GM10248 (cell line): ENCODE data around the gene L1TD1.

Experiments used
- CTCF ChIA-PET: fragments of 300-600 bp; sonication (Branson Sonifier 250); formaldehyde crosslinking; extraction: SDS; loops from one replicate; lab custom pipeline; 2021; ENCODE audit warnings: antibody characterized with exemption; lab: Yijun Ruan, JAX
- POLR2A ChIA-PET: fragments of 350-650 bp; sonication (Branson Sonifier 250); formaldehyde crosslinking; extraction: SDS; loops from one replicate; lab custom pipeline; 2020; ENCODE audit warnings: antibody characterized with exemption; lab: Yijun Ruan, JAX
- DNase-seq: peaks from one replicate; pipeline ENCODE4 v3.0.0; 2012; ENCODE audit errors: extremely low spot score
- CTCF ChIP-seq: IDR thresholded peaks from 2 replicates; pipeline ENCODE4 v1.5.1; 2012; ENCODE audit warnings: mild to moderate bottlenecking, low read depth; ENCODE audit errors: extremely low read depth, missing control alignments, control extremely low read depth

Gene L1TD1

GRCh38 chr1:62185677-62186076 lies 9.0 kb upstream of the L1TD1 start:
- CTCF ChIA-PET, result interaction anchor here (3.2 kb wide), 1 partner anchor 10 kb away, joined by 23 read pairs; no protein-coding TSS in a partner anchor

GRCh38 chr1:62187548-62187947 lies 7.1 kb upstream of the L1TD1 start:
- DNase-seq, result no peak
- CTCF ChIA-PET, result no interaction called here
- POLR2A ChIA-PET, result no interaction called here
- no peak for TF ChIP-seq CTCF

More at GRCh38 chr1:62185677-62186076, 9.0 kb upstream of the L1TD1 start:
- DNase-seq, result no peak
- no peak for TF ChIP-seq CTCF
- POLR2A ChIA-PET, result no interaction called here

- ChIA-PET CTCF (no interaction called here), POLR2A (no interaction called here)
- DNase-seq, result no peak
- no peak for TF ChIP-seq CTCF
These were observed 6.5 kb upstream of the L1TD1 start for GRCh38 chr1:62188111-62188510.

GRCh38 chr1:62196086-62196690 lies 1.5 kb downstream of the L1TD1 start:
- no peak for TF ChIP-seq CTCF
- DNase-seq, result no peak
- ChIA-PET POLR2A (no interaction called here), CTCF (no interaction called here)

- ChIA-PET POLR2A (no interaction called here), CTCF (interaction anchor here (1.2 kb wide), 1 partner anchor 23 kb away, joined by 4 read pairs; no protein-coding TSS in a partner anchor)
- DNase-seq, result no peak
- no peak for TF ChIP-seq CTCF
These were observed 3.6 kb downstream of the L1TD1 start for GRCh38 chr1:62198069-62198780.

- ChIA-PET POLR2A (no interaction called here), CTCF (no interaction called here)
- no peak for DNase-seq
- TF ChIP-seq CTCF, result no peak
These were observed 4.1 kb downstream of the L1TD1 start for GRCh38 chr1:62198781-62199125.
